ENCODE results near the gene PDZD7.
"Not testable (repeated sequence)": the region's sequence is repeated elsewhere in the genome, so short reads cannot be mapped to it uniquely, and the experiment has no call there.

The PDZD7 gene

DNA sequence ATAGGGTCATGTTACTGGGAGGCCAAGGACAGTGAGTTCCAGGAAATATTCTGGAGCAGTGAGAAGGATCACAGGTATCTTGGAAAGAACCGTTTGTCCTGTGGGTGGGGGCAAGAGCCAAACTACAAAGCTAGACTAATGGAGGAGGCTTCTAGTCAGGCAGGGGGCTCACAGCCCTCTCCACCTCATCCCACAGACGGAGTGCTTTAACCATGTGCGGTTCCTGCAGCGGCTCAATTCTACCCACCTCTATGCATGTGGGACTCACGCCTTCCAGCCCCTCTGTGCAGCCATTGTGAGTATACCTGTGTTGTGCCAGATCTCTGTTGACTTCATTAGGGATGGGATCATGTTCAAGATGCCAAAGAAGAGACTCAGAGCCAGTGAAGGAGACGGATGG, 53.5 kb downstream of the PDZD7 start:
- no peak for DNase-seq (ENCODE audit: low read depth in 1 of 2, low spot score in 1 of 2)
- Histone ChIP-seq H3K27ac (replicated peaks) (no peak overlapping the region), H3K4me3 (replicated peaks; ENCODE audit: insufficient read depth, low read length) (no peak overlapping the region), H3K27me3 (ENCODE audit: insufficient read depth, poor library complexity, severe bottlenecking) (no peaks in the 10 kb centered on the region)
- TF ChIP-seq, protein P1, sequence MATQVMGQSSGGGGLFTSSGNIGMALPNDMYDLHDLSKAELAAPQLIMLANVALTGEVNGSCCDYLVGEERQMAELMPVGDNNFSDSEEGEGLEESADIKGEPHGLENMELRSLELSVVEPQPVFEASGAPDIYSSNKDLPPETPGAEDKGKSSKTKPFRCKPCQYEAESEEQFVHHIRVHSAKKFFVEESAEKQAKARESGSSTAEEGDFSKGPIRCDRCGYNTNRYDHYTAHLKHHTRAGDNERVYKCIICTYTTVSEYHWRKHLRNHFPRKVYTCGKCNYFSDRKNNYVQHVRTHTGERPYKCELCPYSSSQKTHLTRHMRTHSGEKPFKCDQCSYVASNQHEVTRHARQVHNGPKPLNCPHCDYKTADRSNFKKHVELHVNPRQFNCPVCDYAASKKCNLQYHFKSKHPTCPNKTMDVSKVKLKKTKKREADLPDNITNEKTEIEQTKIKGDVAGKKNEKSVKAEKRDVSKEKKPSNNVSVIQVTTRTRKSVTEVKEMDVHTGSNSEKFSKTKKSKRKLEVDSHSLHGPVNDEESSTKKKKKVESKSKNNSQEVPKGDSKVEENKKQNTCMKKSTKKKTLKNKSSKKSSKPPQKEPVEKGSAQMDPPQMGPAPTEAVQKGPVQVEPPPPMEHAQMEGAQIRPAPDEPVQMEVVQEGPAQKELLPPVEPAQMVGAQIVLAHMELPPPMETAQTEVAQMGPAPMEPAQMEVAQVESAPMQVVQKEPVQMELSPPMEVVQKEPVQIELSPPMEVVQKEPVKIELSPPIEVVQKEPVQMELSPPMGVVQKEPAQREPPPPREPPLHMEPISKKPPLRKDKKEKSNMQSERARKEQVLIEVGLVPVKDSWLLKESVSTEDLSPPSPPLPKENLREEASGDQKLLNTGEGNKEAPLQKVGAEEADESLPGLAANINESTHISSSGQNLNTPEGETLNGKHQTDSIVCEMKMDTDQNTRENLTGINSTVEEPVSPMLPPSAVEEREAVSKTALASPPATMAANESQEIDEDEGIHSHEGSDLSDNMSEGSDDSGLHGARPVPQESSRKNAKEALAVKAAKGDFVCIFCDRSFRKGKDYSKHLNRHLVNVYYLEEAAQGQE (IDR thresholded peaks at IDR 0.05; ENCODE audit: insufficient replicate concordance, low read depth): no peak
- TF ChIP-seq SPI1 (IDR thresholded peaks at IDR 0.05; ENCODE audit: borderline replicate concordance, low read depth) (no peak), POLR2AphosphoS5 (IDR thresholded peaks at IDR 0.05; ENCODE audit: low read depth) (no peak), GABPA (IDR thresholded peaks at IDR 0.05; ENCODE audit: low read depth) (no peak)
- TF ChIP-seq, protein P2, sequence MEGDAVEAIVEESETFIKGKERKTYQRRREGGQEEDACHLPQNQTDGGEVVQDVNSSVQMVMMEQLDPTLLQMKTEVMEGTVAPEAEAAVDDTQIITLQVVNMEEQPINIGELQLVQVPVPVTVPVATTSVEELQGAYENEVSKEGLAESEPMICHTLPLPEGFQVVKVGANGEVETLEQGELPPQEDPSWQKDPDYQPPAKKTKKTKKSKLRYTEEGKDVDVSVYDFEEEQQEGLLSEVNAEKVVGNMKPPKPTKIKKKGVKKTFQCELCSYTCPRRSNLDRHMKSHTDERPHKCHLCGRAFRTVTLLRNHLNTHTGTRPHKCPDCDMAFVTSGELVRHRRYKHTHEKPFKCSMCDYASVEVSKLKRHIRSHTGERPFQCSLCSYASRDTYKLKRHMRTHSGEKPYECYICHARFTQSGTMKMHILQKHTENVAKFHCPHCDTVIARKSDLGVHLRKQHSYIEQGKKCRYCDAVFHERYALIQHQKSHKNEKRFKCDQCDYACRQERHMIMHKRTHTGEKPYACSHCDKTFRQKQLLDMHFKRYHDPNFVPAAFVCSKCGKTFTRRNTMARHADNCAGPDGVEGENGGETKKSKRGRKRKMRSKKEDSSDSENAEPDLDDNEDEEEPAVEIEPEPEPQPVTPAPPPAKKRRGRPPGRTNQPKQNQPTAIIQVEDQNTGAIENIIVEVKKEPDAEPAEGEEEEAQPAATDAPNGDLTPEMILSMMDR (IDR thresholded peaks at IDR 0.05; ENCODE audit: insufficient read depth, low read length): no peak

DNA sequence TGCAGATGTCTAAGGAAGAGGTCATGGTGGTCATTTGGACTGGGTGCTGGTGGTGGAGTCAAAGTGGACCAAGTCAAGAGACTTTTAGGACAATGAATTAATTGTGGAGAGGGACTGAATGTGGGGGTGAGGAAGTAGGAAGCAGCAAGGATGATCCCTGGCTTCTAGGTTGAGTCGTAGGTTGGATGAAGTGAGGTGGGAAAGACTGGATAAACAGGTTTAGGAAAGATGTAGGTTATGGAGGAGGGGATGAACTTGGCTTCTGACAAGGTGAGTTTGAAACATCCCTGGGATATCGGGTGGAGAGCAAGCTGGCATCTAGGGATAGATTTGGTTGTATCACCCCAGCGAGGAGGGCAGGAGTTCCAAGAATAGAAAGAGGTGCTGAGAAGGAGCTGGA, 54.0 kb downstream of the PDZD7 start:
- H3K27me3 ChIP-seq (ENCODE audit: insufficient read depth, poor library complexity, severe bottlenecking): no peaks in the 10 kb centered on the region
- H3K27ac ChIP-seq (replicated peaks): no peak overlapping the region
- TF ChIP-seq, protein P2 (IDR thresholded peaks at IDR 0.05; ENCODE audit: insufficient read depth, low read length): no peak
- no peak for TF ChIP-seq POLR2AphosphoS5 (IDR thresholded peaks at IDR 0.05; ENCODE audit: low read depth)
- TF ChIP-seq, protein P1 (IDR thresholded peaks at IDR 0.05; ENCODE audit: insufficient replicate concordance, low read depth): no peak
- no peak for TF ChIP-seq GABPA (IDR thresholded peaks at IDR 0.05; ENCODE audit: low read depth)
- TF ChIP-seq SPI1 (IDR thresholded peaks at IDR 0.05; ENCODE audit: borderline replicate concordance, low read depth): no peak
- DNase-seq (ENCODE audit: low read depth in 1 of 2, low spot score in 1 of 2): no peak
- H3K4me3 ChIP-seq (replicated peaks; ENCODE audit: insufficient read depth, low read length): no peak overlapping the region

DNA sequence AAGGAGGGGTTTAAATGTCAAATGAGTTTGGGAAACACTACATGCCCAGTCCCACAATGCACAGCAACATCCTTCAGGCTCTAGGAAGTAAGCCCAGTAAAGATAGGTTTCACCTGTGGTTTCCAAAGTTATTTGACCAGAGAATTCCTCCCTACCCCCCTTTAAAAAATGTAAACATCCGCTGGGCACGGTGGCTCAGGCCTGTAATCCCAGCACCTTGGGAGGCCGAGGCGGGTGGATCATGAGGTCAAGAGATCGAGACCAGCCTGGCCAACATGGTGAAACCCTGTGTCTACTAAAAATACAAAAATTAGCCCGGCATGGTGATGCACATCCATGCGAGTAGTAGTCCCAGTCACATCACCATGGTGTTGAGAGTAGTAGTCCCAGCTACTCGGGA, 55.5 kb downstream of the PDZD7 start:
- H3K27ac ChIP-seq (replicated peaks); H3K27me3 ChIP-seq (ENCODE audit: insufficient read depth, poor library complexity, severe bottlenecking); DNase-seq (ENCODE audit: low read depth in 1 of 2, low spot score in 1 of 2); H3K4me3 ChIP-seq (replicated peaks; ENCODE audit: insufficient read depth, low read length): not testable (repeated sequence)

DNA sequence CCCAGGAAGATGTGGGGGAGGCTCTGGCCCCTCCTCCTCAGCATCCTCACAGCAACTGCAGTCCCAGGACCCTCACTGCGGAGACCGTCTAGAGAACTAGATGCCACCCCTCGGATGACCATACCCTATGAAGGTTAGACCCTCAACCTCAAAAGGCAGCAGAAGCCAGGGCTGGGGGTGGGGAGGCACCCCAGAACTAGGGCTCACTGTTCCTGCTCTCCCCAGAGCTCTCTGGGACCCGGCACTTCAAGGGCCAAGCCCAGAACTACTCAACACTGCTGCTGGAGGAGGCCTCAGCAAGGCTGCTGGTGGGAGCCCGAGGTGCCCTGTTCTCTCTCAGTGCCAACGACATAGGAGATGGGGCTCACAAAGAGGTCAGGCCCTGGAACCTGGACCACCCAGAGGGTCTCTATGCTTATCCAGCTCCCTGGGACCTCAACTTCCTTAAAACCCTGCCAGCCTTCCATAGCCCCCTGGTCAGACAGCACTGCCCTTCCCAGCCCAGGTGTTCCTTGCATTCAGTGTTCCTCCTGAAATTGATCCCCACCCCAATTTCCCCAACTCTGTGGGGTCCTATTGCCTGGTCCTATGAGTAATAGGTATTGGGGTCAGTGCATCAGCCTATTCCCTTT, 57.9 kb downstream of the PDZD7 start:
- TF ChIP-seq, protein P1 (IDR thresholded peaks at IDR 0.05; ENCODE audit: insufficient replicate concordance, low read depth): no peak
- TF ChIP-seq GABPA (IDR thresholded peaks at IDR 0.05; ENCODE audit: low read depth): no peak
- TF ChIP-seq POLR2AphosphoS5 (IDR thresholded peaks at IDR 0.05; ENCODE audit: low read depth): no peak
- TF ChIP-seq, protein P2 (IDR thresholded peaks at IDR 0.05; ENCODE audit: insufficient read depth, low read length): no peak
- TF ChIP-seq SPI1 (IDR thresholded peaks at IDR 0.05; ENCODE audit: borderline replicate concordance, low read depth): no peak
- DNase-seq (ENCODE audit: low read depth in 1 of 2, low spot score in 1 of 2): no peak
- Histone ChIP-seq H3K4me3 (replicated peaks; ENCODE audit: insufficient read depth, low read length) (no peak overlapping the region), H3K27ac (replicated peaks) (no peak overlapping the region), H3K27me3 (ENCODE audit: insufficient read depth, poor library complexity, severe bottlenecking) (no peaks in the 10 kb centered on the region)
